ENCODE data around the gene NPHP1.
"Not testable (repeated sequence)": the region's sequence is repeated elsewhere in the genome, so short reads cannot be mapped to it uniquely, and the experiment has no call there.

GRCh38 chr2:110078104-110078503 is 126.7 kb downstream of the NPHP1 start:
- TF ChIP-seq CTCF (IDR thresholded peaks at IDR 0.05; ENCODE audit: low read depth, low read length, missing input control); RXRA (IDR thresholded peaks at IDR 0.05); RAD21 (IDR thresholded peaks at IDR 0.05): not testable (repeated sequence)
